ENCODE data around the gene ADCY1.
"Not testable (repeated sequence)": the region's sequence is repeated elsewhere in the genome, so short reads cannot be mapped to it uniquely, and the experiment has no call there.

ADCY1 gene

DNA sequence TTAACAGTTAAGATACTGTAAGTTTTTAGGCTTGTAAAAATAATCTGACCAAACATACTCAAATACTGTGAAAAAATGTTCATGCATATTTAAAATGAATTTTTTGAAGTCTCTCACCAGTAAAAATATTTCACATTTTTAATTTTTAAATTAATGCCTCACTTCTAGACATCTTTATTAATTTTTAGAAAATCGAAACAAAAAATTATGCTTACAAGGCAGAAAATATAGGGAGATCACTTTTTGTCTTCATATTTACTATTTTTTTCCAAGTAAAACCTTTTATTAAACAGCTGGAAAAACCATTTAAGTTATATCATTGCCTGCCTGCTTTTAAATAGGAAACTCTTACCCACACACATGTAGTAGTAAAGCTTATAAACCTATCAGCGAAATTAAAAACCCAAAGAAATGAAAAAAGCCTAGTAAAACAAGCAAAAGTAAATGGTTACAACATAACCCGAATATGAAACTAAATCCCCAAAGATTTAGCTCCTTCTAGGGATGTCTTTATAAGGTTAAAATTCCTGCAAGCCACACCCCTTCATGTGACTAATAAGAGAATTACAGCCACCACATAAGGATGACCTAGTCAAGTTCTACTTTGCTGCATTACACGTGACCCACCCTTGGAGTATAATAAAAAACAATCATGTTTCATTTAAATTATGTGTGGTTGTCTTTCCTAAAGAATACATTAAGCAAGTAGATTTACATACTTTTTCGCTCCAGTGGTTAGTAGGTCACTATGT is 157.7 kb downstream of the ADCY1 start:
- not testable (repeated sequence) for DNase-seq (ENCODE audit: low read depth in 4 of 4, low spot score in 1 of 4)

DNA sequence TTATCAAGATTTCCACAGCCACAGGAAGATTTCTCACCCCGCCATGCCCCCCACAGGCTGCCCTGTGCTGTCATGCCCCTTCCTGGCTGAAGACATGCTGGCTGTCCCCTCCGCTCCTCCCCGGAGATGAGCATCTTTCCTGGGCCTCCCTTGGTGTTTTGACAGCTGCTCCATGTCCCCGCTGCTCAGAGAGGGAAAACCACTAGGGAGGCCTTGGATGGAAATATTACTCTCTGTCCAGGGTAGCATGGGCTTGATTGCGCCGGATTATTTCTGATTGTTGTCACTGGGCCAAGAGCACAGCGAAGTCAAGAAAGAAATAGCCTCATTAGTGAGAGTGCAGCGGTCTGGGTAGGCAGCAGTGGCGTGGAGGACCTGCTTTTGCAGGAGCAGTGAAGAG is 164.8 kb downstream of the ADCY1 start:
- not testable (repeated sequence) for DNase-seq (ENCODE audit: low read depth in 4 of 4, low spot score in 1 of 4)

DNA sequence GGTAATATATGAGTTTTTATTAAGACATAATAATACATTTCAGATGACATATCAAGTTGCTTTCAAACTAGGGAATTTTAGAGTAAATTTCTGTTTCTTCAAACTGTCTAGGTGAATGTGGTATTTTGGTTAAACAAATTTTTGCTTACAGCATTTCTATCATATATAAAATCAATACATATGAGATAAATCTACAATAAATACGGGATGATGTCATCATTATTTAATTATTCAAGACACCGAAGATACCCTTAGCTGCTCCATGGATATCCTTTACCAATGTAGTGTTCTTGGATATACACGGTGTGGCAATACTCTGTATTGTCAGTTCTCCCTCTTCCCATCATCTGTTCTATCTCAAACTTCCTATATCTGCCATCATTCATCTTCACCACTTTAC is 166.4 kb downstream of the ADCY1 start:
- DNase-seq (ENCODE audit: low read depth in 4 of 4, low spot score in 1 of 4): not testable (repeated sequence)

GRCh38 chr7:45748976-45749375 is 174.8 kb downstream of the ADCY1 start:
- not testable (repeated sequence) for DNase-seq (ENCODE audit: low read depth in 4 of 4, low spot score in 1 of 4)

DNA sequence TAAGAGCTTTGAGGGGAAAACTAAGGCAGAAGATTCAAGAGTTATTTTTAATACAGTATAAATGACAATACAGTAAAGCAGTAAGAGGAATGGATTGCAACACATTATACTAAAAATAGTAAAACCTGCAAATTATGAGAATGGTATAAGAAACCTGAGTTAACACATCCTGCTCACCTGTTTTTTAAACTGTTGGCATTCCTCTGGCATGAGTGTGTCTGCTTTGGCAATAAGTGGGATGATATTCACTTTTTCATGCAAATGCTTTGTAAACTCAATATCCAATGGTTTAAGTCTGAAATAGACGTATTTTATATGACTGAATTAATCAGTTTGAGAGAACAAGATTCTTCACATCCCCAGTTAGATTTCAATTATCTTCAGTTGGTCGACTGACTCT is 177.2 kb downstream of the ADCY1 start:
- DNase-seq (ENCODE audit: low read depth in 4 of 4, low spot score in 1 of 4): not testable (repeated sequence)

DNA sequence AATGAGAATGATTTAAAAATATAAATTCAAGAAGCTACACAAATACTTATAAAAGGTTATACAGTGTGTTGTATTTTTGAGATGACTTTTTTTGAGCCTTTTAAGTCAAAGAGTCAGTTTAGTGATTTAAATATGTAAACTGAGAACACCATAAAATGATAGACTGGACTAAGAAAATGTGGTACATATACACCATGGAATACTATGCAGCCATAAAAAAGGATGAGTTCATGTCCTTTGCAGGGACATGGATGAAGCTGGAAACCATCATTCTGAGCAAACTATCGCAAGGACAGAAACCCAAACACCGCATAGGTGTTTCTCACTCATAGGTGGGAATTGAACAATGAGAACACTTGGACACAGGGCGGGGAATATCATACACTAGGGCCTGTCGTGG is 182.2 kb downstream of the ADCY1 start:
- DNase-seq (ENCODE audit: low read depth in 4 of 4, low spot score in 1 of 4): not testable (repeated sequence)

DNA sequence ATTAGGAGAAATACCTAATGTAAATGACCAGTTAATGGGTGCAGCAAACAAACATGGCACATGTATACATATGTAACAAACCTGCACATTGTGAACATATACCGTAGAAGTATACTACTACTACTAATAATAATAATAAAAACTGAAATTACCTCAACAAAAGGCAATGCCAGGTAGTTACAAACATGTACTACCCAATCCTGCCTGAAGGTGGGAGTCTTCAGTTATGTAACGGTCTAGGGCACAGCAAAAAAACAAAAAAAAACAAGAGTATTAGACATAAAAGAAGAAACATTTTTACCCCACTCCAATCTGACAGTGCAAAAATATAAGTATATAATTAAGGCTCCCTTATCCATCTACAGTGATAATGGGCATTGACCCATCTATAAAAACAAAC is 182.6 kb downstream of the ADCY1 start:
- not testable (repeated sequence) for DNase-seq (ENCODE audit: low read depth in 4 of 4, low spot score in 1 of 4)

DNA sequence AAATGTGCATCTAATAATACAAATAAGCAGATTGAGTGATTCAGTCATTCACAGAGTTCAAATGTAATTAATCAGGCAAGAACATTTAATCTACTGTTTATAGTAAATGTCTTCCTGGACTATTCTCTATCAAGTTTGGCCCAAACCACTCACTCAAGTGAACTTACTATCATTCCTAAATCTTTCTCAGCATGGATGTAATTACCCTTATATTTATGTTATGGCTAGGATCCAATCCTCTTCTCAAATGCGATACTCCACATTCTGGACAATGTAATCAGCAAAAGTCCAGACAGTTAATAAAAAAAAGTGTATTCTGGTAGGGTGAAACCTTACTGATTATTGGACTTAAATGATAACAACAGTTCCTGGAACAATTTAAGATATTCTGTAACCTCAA is 185.3 kb downstream of the ADCY1 start:
- not testable (repeated sequence) for DNase-seq (ENCODE audit: low read depth in 4 of 4, low spot score in 1 of 4)

GRCh38 chr7:45761545-45762205 is 187.5 kb downstream of the ADCY1 start:
- DNase-seq (ENCODE audit: low read depth in 4 of 4, low spot score in 1 of 4): not testable (repeated sequence)

DNA sequence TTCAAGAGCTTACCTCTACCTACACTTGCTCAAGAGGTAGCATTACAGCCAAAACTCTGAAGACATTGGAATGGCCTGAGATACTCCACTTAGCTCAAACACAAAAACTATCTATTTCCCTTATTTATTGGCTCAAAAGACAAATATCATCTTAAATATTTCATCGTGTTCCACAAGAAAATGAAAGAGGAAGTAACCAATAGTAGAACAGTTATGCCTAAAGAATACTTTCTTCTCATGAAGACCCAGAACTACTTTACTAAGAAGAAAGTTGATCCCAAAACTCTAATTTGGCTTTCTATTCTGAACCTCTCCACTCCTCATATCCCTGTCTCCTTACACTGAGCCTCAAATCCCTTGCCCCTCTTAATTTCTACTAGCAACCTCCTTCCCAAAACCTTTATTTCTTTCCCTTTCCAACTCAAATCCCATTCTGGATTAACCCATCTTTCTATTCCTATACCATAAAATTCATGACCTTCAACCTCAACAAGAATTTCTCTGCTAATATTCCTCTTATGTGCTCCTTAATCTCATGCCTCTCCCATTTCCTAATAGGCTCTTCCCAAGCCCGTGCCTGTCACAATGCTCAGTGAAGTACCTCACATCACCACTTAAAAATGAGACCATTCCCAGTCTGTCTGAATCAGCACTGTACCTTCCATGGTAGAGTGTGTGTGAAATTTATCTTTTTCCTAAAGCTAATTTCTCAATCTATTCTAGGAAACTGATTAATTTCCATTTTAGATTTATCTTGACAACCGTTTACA is 188.2 kb downstream of the ADCY1 start:
- DNase-seq (ENCODE audit: low read depth in 4 of 4, low spot score in 1 of 4): not testable (repeated sequence)

DNA sequence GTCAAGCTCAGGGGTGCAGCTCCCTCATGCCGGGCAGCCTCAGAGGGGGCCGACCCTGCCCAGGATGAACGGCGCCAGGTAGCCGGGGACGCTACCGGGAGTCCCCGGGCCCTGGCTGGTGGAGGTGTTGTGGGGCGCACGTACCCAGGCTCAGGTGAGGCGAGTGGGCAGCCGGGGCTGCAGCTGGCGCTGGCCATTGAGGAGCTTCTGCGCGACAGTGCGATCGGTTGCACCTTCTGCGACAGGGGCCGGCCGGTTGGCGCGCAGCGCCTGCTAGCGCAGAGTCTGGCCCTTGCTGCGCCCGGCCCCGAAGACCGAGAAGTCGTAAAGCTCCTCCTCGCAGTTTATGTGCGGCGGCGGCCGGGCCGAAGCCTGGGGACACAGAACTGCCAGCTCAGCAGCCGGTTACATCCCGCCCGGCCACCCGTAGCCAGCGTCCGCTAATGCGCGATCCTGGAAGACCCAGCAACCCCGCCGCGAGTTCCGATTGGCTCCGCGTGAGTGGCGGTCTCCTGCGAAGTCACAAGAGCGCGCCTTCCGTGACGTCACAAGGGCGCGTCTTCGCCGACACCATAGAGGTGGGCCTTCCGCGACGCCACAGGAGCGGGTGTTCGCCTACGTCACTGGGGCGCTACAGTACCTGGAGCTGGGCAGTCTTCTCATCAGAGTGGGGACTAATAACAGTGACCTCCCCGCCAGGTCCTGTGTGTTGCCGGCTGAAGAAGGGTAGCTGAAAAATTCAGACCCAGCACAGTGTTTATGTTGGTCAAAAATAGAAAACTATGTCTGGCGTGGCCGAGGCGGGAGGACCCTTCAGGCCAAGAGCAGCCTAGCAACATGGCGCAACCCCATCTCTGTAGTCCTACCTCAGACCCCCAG is 194.6 kb downstream of the ADCY1 start:
- DNase-seq (ENCODE audit: low read depth in 4 of 4, low spot score in 1 of 4): peak; percentile 92 to 99 (median 98)

- not testable (repeated sequence) for DNase-seq (ENCODE audit: low read depth in 4 of 4, low spot score in 1 of 4)
Observed at GRCh38 chr7:45769626-45770025, 195.5 kb downstream of the ADCY1 start.
